GM18858 (cell line): ENCODE results near the gene HMCN2.
"Not testable (repeated sequence)": the region's sequence is repeated elsewhere in the genome, so short reads cannot be mapped to it uniquely, and the experiment has no call there.

Experiments used
- ATAC-seq: cut with Tn5 transposase; IDR thresholded peaks from one replicate; pipeline ENCODE4 v1.9.1; 2021; ENCODE audit not compliant: unreplicated experiment

Gene HMCN2

DNA sequence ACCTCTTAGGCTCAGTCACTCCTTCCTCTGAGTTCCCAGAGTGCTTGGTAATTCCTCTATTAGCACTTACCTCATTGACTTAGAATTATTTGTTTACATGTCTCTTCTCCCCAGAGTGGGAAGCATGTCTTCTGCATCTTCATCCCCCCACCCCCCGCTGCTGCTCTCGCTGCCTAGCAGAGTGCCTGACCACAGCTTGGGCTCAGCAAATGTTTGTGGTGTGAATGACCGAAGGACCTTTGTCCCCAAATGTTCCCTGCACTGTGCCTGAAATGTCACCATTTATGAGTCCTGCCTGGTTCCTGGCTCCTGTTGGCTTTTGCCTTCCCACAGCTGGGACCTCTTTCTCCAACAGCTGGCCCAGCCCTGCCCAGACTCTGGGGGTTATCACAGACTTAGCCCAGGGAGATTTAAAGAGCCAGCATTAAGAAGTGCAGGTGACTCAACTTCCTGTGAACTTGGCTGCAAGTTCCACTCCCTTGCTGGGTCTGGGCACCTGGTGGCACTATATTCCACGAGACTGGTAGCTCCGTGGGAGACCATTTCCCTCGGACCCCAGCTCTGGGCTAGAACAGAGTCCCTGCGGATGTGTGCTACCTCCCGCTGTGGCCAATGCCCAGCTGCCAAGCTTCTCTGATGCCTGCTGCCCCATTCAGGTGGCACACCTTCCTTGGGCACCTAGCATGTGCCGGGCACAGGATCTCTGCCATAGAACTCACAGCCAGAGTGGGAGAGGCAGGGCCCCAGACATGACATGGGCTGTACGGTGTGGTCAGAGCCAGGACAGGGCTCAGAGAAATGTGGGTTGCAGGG lies 1.8 kb upstream of the HMCN2 start:
- ATAC-seq, result no peak

DNA sequence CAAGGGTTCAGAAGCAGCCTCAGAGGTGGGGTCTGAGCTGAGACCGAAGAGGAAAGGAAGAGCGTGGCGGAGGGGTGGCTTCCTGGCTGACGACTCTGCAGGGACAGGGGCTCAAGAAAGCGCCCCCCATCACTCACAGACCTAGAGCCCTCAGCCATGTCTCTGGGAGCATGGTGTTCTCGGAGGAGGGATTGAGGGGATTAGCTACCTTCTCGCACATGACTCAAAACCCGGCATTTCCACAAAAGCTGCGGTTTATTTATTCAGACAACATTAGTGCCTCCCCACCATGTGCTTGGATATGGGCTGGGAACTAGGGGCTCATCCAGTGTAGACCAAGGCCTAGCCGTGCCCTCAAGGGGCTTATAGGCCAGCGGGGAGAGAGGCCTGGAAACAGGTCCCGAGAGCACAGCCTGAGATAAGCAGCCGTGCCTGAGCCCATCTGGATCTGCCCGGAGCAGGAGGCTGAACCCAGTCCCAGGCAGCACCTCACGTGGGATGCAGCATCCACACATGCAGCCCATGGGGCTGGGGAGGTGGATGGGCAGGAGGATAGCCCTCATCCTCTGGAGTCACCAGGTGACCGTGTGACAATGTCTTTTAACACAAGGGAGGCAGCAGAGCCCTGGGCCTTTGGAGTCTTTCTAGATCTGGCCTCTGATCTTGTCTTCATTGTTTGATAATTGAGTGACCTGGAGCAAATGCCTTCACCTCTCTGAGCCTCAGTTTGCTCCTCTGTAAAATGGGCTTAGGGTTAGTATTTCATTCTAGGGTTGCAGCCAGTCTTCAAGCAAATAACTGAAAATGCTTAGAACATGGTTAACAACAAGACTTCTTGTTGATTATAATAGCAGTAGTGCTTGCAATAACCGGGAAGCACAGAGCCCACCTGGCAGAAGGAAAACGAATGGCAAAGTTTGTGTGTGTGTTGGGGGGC lies 878 bp upstream of the HMCN2 start:
- ATAC-seq, result no peak

DNA sequence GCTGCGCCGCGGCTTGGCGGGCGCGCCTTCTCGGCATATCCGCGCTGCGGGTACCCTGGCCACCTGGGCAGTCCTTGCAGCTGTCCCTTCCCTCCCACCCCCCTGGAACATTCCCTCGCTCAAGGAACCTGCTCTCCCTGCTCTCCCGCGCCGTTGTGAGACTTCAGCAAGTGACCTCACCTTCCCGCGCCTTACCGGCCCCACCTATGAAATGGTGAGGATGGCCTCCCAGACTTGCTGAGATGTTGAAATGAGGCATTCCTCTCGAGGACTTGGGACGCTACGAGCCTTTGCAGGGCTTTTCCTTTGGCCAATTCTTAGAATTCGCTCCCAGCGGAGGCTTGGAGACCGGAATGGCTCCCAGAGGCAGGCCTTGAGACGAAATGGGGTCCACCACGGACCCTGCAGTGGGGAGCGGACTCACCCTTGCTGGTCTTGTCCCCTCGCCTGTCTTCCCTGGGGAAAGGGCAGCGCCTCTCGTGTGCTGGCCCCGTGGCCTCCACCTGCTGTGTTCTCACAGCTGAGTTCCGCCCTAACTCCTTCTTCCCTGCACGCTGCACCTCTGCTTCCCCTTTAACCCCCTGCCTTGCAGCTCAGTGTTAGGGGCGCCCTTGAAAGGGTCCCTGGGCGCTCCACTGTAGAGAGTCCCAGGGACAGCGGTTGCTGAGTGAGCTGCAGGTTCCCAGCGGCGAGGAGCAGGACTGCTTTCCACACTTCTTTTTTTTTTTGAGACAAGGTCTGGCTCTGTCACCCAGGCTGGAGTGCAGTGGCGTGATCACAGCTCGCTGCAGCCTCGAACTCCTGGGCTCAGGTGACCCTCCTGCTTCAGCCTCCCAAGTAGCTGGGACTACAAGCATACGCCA lies 907 bp downstream of the HMCN2 start:
- ATAC-seq, result no peak

DNA sequence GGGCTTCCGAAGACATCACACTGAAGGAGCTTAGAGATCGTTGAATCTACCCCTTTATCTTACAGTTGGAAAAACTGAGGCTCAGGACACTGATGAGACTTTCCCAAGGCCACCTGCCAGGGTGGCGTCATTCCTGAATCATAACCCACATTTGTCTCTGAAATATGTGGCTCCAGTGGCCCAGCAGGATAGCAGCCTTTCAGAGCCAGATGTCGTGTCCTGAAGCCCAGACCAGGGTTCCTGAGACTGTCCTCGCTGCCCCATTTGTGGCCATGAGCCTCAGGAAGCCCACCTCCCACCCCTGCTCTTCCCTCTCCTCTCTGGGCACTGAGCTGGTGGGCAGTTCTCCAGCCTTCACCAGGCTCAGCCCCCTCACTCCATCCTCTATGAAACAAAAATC lies 2.4 kb downstream of the HMCN2 start:
- ATAC-seq, result no peak

DNA sequence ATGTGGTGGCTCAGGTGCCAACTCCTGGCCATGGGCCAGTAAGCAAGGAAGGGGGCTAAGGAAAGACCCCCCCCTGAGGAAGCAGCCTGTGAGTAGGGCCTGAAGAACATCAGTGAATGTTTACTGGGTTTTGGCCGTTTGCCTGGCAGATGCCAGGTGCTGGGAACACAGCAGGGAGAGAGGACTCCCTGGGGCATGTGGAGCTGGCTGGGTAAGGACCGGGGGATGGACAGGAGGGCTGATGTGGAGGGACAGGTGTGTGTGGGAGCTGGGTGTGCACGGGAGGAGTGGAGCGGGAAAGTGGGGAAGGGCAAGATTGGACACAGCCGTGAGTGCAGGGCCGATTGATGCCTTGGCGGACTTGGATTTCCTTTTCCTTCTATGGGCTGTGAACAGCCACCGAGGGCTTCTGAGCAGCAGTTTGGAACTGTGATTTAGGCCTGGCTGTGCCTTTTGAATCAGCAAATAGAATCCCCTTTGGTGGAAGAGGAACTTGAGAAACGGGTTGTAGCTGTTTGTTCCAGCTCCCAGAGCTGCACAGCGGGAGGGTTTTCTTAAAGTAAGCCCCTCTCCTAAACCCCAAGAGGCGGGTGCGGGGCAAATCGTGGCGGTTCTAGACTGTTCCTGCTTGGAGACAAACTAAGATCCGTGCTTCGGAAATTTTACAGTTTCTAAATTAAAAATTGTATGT lies 3.1 kb downstream of the HMCN2 start:
- no peak for ATAC-seq

DNA sequence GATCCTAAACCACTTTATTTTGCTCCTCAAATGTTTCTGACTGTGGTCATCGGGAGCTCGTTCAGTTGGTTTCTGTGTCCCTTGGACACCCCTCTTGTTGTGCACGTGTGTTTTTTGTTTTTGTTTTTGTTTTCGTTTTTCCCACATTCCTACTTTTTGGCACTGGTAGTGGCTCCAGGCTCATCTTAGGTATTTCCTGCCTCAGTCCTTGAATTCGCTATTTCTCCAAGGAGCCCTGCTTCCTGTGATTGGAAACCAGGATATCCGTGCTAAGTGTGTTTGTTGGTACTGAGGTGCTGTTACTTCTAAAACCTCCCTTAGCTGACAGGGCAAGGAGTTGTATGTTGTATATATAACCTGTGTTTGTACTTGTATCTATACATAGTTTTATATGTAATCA lies 5.9 kb downstream of the HMCN2 start:
- no peak for ATAC-seq

DNA sequence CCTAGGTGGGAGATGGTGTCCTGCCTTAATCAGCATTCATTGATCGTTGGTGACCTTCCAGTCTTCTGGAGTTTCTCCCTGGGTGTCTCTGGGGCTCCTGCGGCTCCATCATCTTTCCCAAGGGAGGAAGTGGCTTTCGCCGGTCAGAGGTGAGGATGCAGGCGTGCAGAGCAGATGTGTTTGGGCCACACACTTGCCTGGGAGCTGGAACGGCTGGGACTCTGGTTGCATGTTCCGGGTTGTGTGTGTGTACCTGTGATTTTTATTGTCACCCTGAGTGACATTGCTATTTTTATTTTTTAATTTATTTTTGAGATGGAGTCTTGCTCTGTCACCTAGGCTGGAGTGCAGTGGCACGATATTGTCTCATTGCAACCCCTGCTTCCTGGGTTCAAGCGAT lies 9.6 kb downstream of the HMCN2 start:
- ATAC-seq, result no peak

DNA sequence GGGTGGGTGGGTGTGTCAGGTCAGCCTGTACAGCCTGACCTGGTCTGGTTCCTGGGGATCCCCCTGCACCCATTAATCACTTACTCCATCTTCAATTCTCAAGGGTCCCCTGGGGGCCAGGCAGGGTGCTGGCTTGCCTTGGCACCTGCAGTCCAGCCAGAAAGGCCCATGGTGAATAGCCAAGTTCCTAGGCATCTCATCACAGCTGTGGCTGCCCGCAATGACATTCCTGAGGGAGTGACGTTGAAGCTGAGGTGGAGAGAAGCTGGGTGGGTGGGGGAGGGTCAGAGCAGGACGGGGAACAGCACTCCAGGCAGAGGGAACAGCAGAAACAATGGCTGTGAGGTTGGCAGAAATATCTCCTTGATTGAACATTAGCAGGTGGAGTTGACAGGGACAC lies 10.6 kb downstream of the HMCN2 start:
- no peak for ATAC-seq

DNA sequence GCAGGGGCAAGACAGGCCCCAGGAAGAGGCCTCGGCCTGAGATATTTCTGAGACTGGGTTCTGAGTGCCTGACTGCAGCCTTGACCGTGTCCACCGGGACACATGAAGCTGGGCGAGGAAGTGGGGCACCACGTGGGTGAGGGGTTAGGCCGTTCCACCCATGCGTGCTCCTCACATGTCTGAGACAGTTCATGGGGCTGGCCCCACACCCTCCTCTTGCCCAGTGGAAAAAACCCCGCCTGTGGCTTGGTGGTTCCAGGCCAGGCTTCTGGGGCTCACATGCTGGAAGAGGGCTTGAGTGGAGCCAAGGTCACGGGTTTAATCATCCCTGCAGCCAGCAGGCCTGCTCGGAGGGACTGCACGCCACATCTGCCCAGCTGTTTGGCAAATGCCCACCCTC lies 11.4 kb downstream of the HMCN2 start:
- no peak for ATAC-seq

DNA sequence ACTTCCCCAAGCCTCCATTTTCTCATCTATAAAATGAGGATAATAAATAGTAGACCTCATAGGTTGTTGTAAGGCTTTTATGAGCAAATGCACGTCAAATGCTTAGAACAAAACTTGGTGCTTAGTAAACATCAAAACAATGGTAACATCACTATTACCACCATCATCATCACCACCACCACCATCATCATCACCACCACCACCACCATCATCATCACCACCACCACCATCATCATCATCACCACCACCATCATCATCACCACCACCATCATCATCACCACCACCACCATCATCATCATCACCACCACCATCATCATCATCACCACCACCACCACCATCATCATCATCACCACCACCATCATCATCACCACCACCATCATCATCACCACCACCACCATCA lies 12.0 kb downstream of the HMCN2 start:
- not testable (repeated sequence) for ATAC-seq

DNA sequence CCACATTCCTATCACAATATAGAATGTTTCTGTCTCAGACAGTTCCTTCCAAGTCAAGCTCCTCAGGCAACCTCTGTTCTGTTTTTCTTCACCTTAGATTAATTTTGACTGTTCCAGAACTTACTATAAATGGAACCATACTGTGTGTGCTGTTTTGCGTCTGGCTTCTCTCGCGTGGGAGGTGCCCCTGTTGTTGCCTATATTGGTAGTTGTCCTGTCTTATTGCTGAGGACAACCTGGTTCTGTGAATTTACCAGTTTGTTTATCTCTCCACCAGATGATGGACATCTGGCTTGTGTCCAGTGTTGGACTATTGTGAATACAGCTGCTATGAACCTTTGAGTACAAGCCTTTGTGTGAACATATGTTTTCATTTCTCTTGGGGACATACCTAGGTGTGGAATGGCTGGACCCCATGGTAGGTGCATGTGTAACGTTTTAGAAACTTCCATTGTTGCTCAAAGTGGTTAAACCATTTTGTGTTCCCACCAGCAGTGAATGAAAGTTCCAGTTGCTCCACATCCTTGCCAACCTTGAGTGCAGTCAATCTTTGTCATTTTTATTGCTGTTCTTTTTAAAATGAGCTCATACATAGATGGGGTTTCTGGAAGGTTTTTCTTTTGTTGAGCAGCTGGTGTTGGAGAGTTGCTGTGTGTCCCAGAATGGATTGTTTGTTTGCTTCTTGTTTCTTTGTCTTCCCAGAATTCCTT lies 18.1 kb downstream of the HMCN2 start:
- no peak for ATAC-seq

DNA sequence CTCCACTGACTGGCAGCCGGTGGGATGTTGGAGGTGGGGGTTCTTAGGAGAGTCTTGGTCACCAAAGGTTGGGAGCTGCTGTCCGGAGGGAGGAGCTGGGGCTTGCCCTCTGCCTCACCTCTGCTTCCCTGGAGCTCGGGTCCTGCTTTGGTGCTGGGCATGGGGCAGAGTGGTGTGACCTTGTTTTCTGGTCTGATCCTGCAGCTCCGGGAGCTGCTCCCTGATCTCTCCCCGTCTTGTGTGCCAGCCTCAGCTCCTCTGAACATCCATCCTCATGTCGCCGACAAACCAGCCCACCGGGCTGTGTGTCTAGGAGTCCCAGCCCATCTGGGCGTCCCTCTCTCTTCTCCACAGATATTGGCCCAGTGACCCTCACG lies 18.7 kb downstream of the HMCN2 start:
- no peak for ATAC-seq

DNA sequence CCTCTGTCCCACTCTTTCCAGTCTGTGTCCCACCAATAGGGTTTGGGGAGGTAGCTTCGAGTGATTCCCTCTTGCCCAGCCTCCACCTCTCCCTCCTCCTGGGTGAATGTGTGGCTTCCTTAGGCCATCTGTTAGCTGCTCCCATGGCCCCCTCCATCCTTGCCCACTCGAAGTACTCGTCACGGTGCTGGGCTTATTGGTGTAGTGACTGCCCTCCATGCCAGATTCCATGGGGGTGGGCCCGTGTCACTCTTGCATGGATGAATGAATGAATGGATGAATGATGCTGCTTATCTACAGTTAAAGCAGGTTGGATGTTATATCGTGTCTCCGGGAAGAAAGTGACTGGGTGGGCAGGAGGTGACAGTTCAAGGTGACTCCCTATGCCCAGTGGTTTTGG lies 19.1 kb downstream of the HMCN2 start:
- no peak for ATAC-seq

DNA sequence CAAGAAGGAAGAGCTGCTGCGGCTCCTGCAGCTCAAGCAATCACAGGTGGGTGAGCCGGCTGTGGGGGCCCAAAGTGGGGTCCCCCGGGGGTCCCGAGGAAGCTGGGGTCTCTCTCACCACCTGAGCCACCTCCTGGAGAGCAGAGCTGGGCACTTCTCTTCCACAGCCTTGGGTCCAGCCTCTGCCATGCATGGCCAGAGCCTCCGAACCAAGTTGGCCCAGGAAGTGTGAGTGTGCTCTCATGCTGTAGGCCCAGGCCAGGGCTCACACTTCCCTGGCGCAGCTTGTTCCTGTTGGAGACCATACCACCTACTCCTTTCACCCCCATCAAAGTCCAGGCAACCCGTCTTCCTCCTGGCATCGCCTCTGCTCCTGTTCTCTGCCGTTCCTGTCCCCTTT lies 19.7 kb downstream of the HMCN2 start:
- ATAC-seq, result no peak

DNA sequence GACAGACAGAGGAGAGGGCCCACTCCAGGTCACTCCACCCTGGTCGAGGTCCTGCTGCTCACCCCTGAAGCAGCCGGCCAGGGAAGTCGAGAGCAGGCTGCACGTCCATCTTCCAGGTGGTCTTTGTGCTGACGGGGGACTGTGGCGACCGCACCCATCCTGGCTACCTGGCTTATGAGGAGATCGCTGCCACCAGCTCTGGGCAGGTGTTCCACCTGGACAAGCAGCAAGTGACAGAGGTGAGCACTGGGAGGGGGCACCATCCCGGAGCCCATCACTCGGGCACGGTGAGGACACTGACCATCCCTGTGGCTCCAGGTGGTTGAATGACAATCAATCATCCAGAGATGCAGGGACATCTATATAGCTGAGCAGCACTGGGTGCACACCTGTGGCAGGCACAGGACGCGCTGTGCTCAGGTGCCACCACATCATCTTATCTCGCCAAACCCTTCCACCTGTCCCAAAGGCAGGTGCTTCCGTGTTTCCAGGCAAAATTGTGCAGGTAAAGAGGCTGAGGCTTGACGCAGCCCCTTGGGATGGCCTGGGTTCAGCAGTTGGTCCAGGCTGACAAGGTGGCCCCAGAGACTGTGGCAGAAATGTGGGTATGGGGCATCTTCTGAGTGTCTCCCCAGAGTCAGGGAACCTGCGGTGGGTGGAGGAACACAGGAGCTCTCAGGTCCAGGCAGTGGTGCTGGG lies 20.7 kb downstream of the HMCN2 start:
- no peak for ATAC-seq

DNA sequence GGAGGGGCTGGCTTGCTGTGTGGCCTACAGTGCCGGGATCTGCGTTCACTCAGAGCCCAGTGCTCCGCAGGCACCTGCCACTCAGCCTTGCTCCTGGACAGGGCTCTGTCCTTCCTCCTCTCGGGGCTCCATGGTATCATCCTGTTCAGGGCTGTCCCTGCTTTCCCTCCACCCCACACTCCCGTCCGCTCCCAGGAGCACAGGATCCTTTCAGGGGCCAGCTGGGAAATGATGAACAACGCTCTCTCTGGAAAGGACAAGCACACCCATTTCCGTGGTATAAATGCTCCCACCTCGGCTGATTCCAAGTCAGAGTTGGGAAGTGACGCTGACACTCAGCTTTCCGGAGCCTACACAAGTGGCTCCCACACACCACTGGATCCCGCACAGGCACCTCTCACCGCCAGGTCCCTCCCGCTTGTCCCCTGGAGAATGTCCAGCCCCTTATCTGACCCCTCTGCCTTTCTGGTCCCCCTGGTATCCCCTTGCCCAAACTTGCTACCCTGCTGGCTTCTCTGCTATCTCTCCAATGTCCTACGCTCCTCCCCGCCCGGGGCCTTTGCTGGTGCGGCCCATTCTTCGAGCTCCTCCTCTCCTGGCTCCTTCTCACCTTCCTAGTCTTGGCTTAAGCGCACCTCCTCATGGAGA lies 21.3 kb downstream of the HMCN2 start:
- ATAC-seq, result no peak

DNA sequence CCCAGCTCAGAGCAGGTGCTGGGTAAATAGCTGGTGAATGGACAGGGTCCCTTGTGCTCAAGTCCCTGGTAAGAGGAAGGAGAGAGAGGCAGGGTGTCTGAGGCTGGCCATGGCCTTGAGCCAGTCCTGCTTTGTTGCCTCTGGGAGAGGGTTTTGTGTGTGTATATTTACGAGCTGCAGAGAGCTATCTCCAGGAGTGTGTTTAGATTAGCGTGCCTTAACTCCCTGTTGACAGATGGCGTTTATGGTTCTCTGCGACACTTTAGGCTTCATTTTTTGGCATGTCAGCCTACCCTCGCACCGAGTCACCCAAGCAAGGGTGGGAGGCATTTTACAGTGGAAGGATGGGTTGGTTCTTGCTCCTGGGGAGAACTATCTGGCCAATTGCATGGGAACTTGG lies 22.2 kb downstream of the HMCN2 start:
- ATAC-seq, result no peak

DNA sequence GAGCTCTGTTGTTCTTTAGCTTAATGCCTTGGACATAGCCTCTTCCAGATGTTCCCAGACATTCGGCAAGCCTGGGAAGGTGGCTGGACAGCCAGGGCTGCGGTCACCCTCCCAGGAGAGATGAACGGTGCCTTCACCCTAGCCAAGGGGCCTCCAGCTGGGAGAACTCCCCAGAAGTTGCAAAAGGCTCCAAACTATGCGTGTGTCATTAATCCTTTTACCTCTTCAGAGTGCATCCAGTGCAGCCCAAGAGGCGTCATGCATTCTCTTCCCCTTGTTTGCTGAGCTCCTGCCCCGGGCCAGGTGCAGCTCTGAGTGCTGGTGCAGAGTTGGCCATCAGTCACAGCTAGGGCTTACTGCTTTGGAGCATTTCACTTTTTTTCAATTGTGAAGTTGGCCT lies 22.8 kb downstream of the HMCN2 start:
- no peak for ATAC-seq
